Neural progenitor cell (in vitro differentiated cells): ENCODE data around the gene FITM2.

Source experiments
- CTCF ChIP-seq: fragments of 200-600 bp; sonication (generic); IDR thresholded peaks from 2 replicates; pipeline ENCODE4 v1.5.1; 2017; ENCODE audit warnings: antibody characterized with exemption, mild to moderate bottlenecking
- EZH2 ChIP-seq: fragments of 200-600 bp; sonication (generic); IDR thresholded peaks from 2 replicates; pipeline ENCODE4 v1.6.1; 2017; ENCODE audit warnings: antibody characterized with exemption, mild to moderate bottlenecking, moderate library complexity

- TF ChIP-seq CTCF: no peak
- no peak for TF ChIP-seq EZH2
Measured at GRCh38 chr20:44268802-44269201, 42.2 kb downstream of the FITM2 start.
